Measurements from ENCODE around the gene VSTM2B.

The VSTM2B gene

DNA sequence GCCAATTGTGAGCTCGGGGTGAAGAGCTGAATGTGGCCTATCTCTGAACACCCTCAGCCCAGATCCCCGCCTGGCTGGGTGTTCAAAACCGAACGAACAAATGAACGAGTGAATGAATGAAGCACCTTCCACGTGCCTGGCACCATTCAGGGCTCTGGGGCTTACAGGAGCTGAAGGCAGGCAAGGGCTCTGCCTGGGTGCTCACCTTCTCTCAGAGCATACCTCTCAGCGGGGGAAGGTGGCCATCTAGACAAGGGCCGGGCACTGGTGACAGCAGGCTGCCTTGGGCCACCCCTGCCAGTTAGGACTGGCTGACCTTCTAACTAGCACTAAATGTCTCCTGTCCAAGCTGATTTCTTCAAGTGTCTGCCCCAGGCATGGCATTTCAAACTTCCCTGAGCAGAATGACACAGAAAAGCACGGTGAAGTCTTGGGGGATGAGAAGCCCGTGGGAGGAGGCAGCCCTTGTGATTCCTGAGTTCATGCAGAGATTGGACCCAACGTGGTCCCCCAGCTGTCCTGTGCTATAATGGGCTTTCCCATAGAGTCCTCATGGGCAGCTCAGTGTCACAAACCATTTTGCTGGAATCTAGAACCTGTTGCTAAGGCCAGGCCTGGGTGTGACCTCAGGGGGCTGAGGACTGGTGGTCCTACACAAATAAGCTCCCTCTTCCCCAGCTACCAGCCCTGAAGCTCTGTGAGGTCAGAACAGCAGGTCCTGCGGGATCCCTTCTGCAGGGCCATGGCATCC lies 27.9 kb upstream of the VSTM2B start:
- DNase-seq (ENCODE audit: low read depth): no peak
- TF ChIP-seq MYC (IDR thresholded peaks at IDR 0.05; ENCODE audit: low read depth, low read length) (no peak), POLR2A (IDR thresholded peaks at IDR 0.05; ENCODE audit: extremely low read depth, insufficient read length) (no peak)
- TF ChIP-seq, protein P1, sequence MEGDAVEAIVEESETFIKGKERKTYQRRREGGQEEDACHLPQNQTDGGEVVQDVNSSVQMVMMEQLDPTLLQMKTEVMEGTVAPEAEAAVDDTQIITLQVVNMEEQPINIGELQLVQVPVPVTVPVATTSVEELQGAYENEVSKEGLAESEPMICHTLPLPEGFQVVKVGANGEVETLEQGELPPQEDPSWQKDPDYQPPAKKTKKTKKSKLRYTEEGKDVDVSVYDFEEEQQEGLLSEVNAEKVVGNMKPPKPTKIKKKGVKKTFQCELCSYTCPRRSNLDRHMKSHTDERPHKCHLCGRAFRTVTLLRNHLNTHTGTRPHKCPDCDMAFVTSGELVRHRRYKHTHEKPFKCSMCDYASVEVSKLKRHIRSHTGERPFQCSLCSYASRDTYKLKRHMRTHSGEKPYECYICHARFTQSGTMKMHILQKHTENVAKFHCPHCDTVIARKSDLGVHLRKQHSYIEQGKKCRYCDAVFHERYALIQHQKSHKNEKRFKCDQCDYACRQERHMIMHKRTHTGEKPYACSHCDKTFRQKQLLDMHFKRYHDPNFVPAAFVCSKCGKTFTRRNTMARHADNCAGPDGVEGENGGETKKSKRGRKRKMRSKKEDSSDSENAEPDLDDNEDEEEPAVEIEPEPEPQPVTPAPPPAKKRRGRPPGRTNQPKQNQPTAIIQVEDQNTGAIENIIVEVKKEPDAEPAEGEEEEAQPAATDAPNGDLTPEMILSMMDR (IDR thresholded peaks at IDR 0.05; ENCODE audit: low read depth, low read length): no peak
- TF ChIP-seq, protein P2, sequence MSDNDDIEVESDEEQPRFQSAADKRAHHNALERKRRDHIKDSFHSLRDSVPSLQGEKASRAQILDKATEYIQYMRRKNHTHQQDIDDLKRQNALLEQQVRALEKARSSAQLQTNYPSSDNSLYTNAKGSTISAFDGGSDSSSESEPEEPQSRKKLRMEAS (IDR thresholded peaks at IDR 0.05; ENCODE audit: low read depth, low read length): no peak

GRCh38 chr19:29499261-29499920 lies 26.4 kb upstream of the VSTM2B start:
- DNase-seq (ENCODE audit: low read depth): no peak
- TF ChIP-seq, protein P2 (IDR thresholded peaks at IDR 0.05; ENCODE audit: low read depth, low read length): no peak
- TF ChIP-seq MYC (IDR thresholded peaks at IDR 0.05; ENCODE audit: low read depth, low read length) (no peak), POLR2A (IDR thresholded peaks at IDR 0.05; ENCODE audit: extremely low read depth, insufficient read length) (no peak)
- TF ChIP-seq, protein P1 (IDR thresholded peaks at IDR 0.05; ENCODE audit: low read depth, low read length): no peak
- H3K4me3 ChIP-seq (ENCODE audit: low read depth, low read length): no peak overlapping the region

More for the DNA sequence above, 27.9 kb upstream of the VSTM2B start:
- H3K4me3 ChIP-seq (ENCODE audit: low read depth, low read length): no peak overlapping the region

DNA sequence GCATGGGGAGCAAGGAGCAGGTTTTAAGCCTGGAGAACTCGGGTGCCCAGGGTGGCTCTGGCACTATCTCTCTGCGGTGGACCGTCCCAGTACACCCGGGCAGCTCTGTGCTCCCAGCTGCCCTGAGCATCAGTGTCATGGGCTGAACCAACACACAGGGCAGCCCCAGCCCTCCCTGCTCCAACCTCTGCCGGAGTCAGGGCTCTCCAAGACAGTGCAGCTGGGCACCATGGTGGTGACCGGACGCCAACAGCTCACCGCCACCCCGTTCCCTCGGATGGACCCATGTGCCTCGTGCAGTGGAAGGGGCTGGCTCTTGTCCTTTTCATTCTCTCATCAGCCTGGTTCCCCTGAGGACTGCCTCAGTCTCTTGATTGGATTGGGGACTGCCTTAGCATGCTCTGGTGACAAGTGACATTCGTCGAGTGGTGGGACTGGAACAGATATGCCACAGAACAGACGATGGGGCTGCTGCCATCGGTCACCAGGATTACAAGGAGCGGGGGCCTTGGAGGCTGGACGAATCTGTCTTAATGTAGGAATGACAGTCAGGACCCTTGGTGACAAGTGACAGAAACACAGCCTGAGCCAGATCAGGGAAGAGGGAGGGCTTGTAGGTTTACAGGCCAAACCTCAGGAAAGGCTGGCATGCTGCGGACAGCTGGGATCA lies 25.7 kb upstream of the VSTM2B start:
- DNase-seq (ENCODE audit: low read depth): no peak
- no peak overlapping the region for H3K4me3 ChIP-seq (ENCODE audit: low read depth, low read length)
- no peak for TF ChIP-seq MYC (IDR thresholded peaks at IDR 0.05; ENCODE audit: low read depth, low read length)
- TF ChIP-seq, protein P2 (IDR thresholded peaks at IDR 0.05; ENCODE audit: low read depth, low read length): no peak
- TF ChIP-seq POLR2A (IDR thresholded peaks at IDR 0.05; ENCODE audit: extremely low read depth, insufficient read length): no peak

GRCh38 chr19:29501816-29502580 lies 23.8 kb upstream of the VSTM2B start:
- TF ChIP-seq POLR2A (IDR thresholded peaks at IDR 0.05; ENCODE audit: extremely low read depth, insufficient read length): no peak
- TF ChIP-seq, protein P1 (IDR thresholded peaks at IDR 0.05; ENCODE audit: low read depth, low read length): no peak
- H3K4me3 ChIP-seq (ENCODE audit: low read depth, low read length): no peak overlapping the region
- no peak for DNase-seq (ENCODE audit: low read depth)

DNA sequence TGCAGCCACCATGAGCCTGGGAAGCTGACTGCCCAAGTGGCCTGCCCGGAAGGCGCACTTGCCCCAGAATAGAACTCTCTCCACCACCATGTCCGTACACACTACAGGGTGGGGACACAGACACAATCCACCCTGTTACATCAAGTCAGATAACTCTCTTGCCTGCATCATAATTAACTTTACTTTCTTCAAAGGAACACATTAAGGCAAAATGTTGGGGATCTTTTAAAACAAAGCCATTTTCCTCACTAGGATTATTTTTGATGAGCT lies 23.3 kb upstream of the VSTM2B start:
- no peak for DNase-seq (ENCODE audit: low read depth)
- TF ChIP-seq MYC (IDR thresholded peaks at IDR 0.05; ENCODE audit: low read depth, low read length) (no peak), POLR2A (IDR thresholded peaks at IDR 0.05; ENCODE audit: extremely low read depth, insufficient read length) (no peak)
- TF ChIP-seq, protein P1 (IDR thresholded peaks at IDR 0.05; ENCODE audit: low read depth, low read length): no peak
- TF ChIP-seq, protein P2 (IDR thresholded peaks at IDR 0.05; ENCODE audit: low read depth, low read length): no peak
- no peak overlapping the region for H3K4me3 ChIP-seq (ENCODE audit: low read depth, low read length)
